H9 (cell line): ENCODE data around the gene BCHE. TPM values are rescaled to one million over a fixed set of nuclear protein-coding genes. Genes with fewer than 3 reads are reported as not detected.

Experiments used
- DNase-seq: peaks from one replicate; pipeline ENCODE4 v3.0.0-alpha.2; 2017
- H2AFZ ChIP-seq: one replicate; pipeline ENCODE4 v1.6.1; 2013; ENCODE audit warnings: mild to moderate bottlenecking, low read length, control low read depth, moderate library complexity
- H2AK5ac ChIP-seq: 2 replicates; pipeline ENCODE4 v1.6.1; 2013; ENCODE audit warnings: low read length, control low read depth, mixed read lengths; ENCODE audit not compliant: insufficient read length
- H2BK120ac ChIP-seq: one replicate; pipeline ENCODE4 v1.6.1; 2013; ENCODE audit warnings: low read depth, mild to moderate bottlenecking, low read length, control low read depth, inconsistent platforms; ENCODE audit not compliant: poor library complexity, severe bottlenecking
- H2BK12ac ChIP-seq: 2 replicates; pipeline ENCODE4 v1.6.1; 2013; ENCODE audit warnings: low read length, control low read depth, mixed read lengths, low read depth; ENCODE audit not compliant: insufficient read length
- H2BK15ac ChIP-seq: 2 replicates; pipeline ENCODE4 v1.6.1; 2013; ENCODE audit warnings: low read depth, low read length, control low read depth
- H2BK20ac ChIP-seq: one replicate; pipeline ENCODE4 v1.6.1; 2013; ENCODE audit warnings: low read depth, mild to moderate bottlenecking, low read length, control low read depth, inconsistent platforms; ENCODE audit not compliant: poor library complexity, severe bottlenecking
- H2BK5ac ChIP-seq: 2 replicates; pipeline ENCODE4 v1.6.1; 2013; ENCODE audit warnings: low read length, control low read depth, mixed read lengths; ENCODE audit not compliant: insufficient read length
- H3K14ac ChIP-seq: 2 replicates; pipeline ENCODE4 v1.6.1; 2013; ENCODE audit warnings: low read length, control low read depth; ENCODE audit not compliant: insufficient read depth
- H3K18ac ChIP-seq: 2 replicates; pipeline ENCODE4 v1.6.1; 2013; ENCODE audit warnings: low read depth, mild to moderate bottlenecking, mixed read lengths, low read length, control low read depth; ENCODE audit not compliant: insufficient read length
- H3K23ac ChIP-seq: 2 replicates; pipeline ENCODE4 v1.6.1; 2013; ENCODE audit warnings: low read length, control low read depth, mixed read lengths, low read depth; ENCODE audit not compliant: insufficient read length
- H3K23me2 ChIP-seq: 2 replicates; pipeline ENCODE4 v1.6.1; 2013; ENCODE audit warnings: low read depth, mild to moderate bottlenecking, mixed read lengths, low read length, control low read depth; ENCODE audit not compliant: insufficient read length, poor library complexity, severe bottlenecking
- H3K27ac ChIP-seq: 2 replicates; pipeline ENCODE4 v1.5.1; 2013; ENCODE audit warnings: low read length, control low read depth, mixed read lengths, low read depth; ENCODE audit not compliant: insufficient read length
- H3K27me3 ChIP-seq: 2 replicates; pipeline ENCODE4 v1.6.1; 2013; ENCODE audit warnings: low read length, control low read depth, inconsistent platforms; ENCODE audit not compliant: insufficient read depth
- H3K4ac ChIP-seq: 2 replicates; pipeline ENCODE4 v1.6.1; 2013; ENCODE audit warnings: low read depth, mild to moderate bottlenecking, control low read depth, inconsistent platforms, low read length, moderate library complexity
- H3K4me1 ChIP-seq: 2 replicates; pipeline ENCODE4 v1.6.1; 2013; ENCODE audit warnings: low read length, control low read depth, inconsistent platforms; ENCODE audit not compliant: insufficient read depth
- H3K4me2 ChIP-seq: 2 replicates; pipeline ENCODE4 v1.6.1; 2013; ENCODE audit warnings: low read length, control low read depth, mixed read lengths; ENCODE audit not compliant: insufficient read length, insufficient read depth
- H3K56ac ChIP-seq: 2 replicates; pipeline ENCODE4 v1.6.1; 2013; ENCODE audit warnings: low read depth, mild to moderate bottlenecking, mixed read lengths, low read length, control low read depth; ENCODE audit not compliant: insufficient read length
- H3K79me1 ChIP-seq: 2 replicates; pipeline ENCODE4 v1.6.1; 2013; ENCODE audit warnings: low read depth, mild to moderate bottlenecking, moderate library complexity, low read length, control low read depth, inconsistent platforms; ENCODE audit not compliant: insufficient read depth, poor library complexity, severe bottlenecking
- H3K79me2 ChIP-seq: 2 replicates; pipeline ENCODE4 v1.6.1; 2013; ENCODE audit warnings: low read length, control low read depth, inconsistent platforms; ENCODE audit not compliant: insufficient read depth
- H3K9ac ChIP-seq: 2 replicates; pipeline ENCODE4 v1.6.1; 2013; ENCODE audit warnings: low read length, control low read depth, mixed read lengths; ENCODE audit not compliant: insufficient read length; ENCODE audit errors: extremely low read depth
- H3K9me3 ChIP-seq: one replicate; pipeline ENCODE4 v1.6.1; 2013; ENCODE audit warnings: low read depth, low read length, inconsistent platforms; ENCODE audit not compliant: control insufficient read depth
- H3T11ph ChIP-seq: one replicate; pipeline ENCODE4 v1.6.1; 2013; ENCODE audit warnings: mild to moderate bottlenecking, low read length, control low read depth, inconsistent platforms
- H4K20me1 ChIP-seq: one replicate; pipeline ENCODE4 v1.6.1; 2013; ENCODE audit not compliant: control insufficient read depth, insufficient read length, insufficient read depth
- H4K5ac ChIP-seq: 2 replicates; pipeline ENCODE4 v1.6.1; 2013; ENCODE audit warnings: low read depth, mild to moderate bottlenecking, mixed read lengths, low read length, control low read depth; ENCODE audit not compliant: insufficient read length
- H4K8ac ChIP-seq: replicated peaks from 2 replicates; pipeline ENCODE4 v1.6.1; 2013; ENCODE audit warnings: low read length, control low read depth, mixed read lengths, low read depth; ENCODE audit not compliant: insufficient read length
- H4K91ac ChIP-seq: 2 replicates; pipeline ENCODE4 v1.6.1; 2013; ENCODE audit warnings: low read depth, mild to moderate bottlenecking, moderate library complexity, mixed read lengths, low read length, control low read depth; ENCODE audit not compliant: insufficient read length
- H3K27ac Mint-ChIP-seq, 3 experiments: 2 replicates in 2 of 3; 3 replicates in 1 of 3; pipeline ENCODE4 v1.8.0; 2020 to 2021; ENCODE audit warnings: mixed read lengths in 3 of 3, mild to moderate bottlenecking in 1 of 3, moderate library complexity in 1 of 3
- H3K27me3 Mint-ChIP-seq: 2 replicates; pipeline ENCODE4 v1.8.0; 2021; ENCODE audit warnings: low read depth, mild to moderate bottlenecking, moderate library complexity, mixed read lengths
- H3K36me3 Mint-ChIP-seq, 3 experiments: 2 replicates in 2 of 3; 3 replicates in 1 of 3; pipeline ENCODE4 v1.8.0; 2020 to 2021; ENCODE audit warnings: low read depth in 3 of 3, mixed read lengths in 3 of 3; ENCODE audit not compliant: insufficient read depth in 1 of 3
- H3K4me1 Mint-ChIP-seq, 2 experiments: 2 replicates each; pipeline ENCODE4 v1.8.0; 2020; ENCODE audit warnings: mixed read lengths in 2 of 2
- H3K4me3 Mint-ChIP-seq, 2 experiments: 2 replicates in 1 of 2; 3 replicates in 1 of 2; pipeline ENCODE4 v1.8.0; 2020 to 2021; ENCODE audit warnings: mild to moderate bottlenecking in 2 of 2, mixed read lengths in 2 of 2, moderate library complexity in 1 of 2
- H3K9me3 Mint-ChIP-seq, 2 experiments: 2 replicates in 1 of 2; 3 replicates in 1 of 2; pipeline ENCODE4 v1.8.0; 2020; ENCODE audit warnings: mild to moderate bottlenecking in 2 of 2, mixed read lengths in 2 of 2, moderate library complexity in 1 of 2
- WGBS: extraction: QIAGEN DNeasy Blood & Tissue Kit; methylation state at CpG from one replicate; pipeline ENCODE4 v1.1.7; 2013; ENCODE audit warnings: missing lambda C conversion rate, low lambda C conversion rate, mixed read lengths; ENCODE audit not compliant: insufficient read length; ENCODE audit errors: extremely low coverage; 5-methylcytosine and 5-hydroxymethylcytosine counted together
- total RNA-seq: library from RNA; stranded (reverse); gene quantifications from 2 replicates; pipeline ENCODE4 v1.2.1, GENCODE V29; 2021
- TF ChIP-seq, protein P1 (sequence below): fragments of 200-600 bp; sonication (generic); conservative IDR thresholded peaks from 3 replicates; pipeline ENCODE4 v1.8.0; 2021; ENCODE audit warnings: antibody characterized with exemption, mild to moderate bottlenecking

Gene BCHE
- total RNA-seq, 1 experiment from 2014 or later: 1.4 TPM

DNA sequence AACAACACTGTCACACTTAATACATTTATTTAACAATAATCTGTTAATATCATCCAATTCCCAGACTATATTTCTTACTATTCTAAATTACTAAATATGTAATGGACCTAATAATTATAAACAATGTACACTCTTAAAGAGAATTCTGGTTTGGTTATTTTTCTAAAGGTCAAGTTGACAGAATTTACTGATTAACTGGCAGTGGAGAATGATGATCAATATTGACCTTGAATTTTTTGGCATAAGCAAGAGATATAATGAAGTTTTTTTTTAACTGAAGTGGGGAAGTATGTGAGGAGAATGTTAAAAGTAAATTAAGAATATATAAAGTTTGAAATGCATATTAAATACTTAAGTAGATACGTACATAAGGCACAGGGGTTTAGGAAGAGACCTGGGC lies 33.8 kb downstream of the BCHE start:
- Histone ChIP-seq H3K4me1 (no peaks in the 10 kb centered on the region), H3K27ac (no peak overlapping the region), H2BK120ac (no peak overlapping the region), H3K4ac (no peak overlapping the region), H2BK20ac (no peak overlapping the region), H2BK12ac (no peak overlapping the region), H4K91ac (no peak overlapping the region), H3K23me2 (no peaks in the 10 kb centered on the region), H3K79me2 (no peaks in the 10 kb centered on the region), H3K27me3 (no peaks in the 10 kb centered on the region), H3T11ph (no peak overlapping the region), H3K23ac (no peak overlapping the region), H2AFZ (no peak overlapping the region), H3K9me3 (no peaks in the 10 kb centered on the region), H4K20me1 (no peaks in the 10 kb centered on the region), H3K4me2 (no peak overlapping the region), H4K5ac (no peak overlapping the region), H3K9ac (no peak overlapping the region), H2AK5ac (no peak overlapping the region), H4K8ac (no peak overlapping the region), H3K56ac (no peak overlapping the region), H2BK15ac (no peak overlapping the region), H2BK5ac (no peak overlapping the region), H3K18ac (no peak overlapping the region), H3K14ac (no peak overlapping the region), H3K79me1 (no peaks in the 10 kb centered on the region)
- Mint-ChIP-seq H3K4me3 (no peak overlapping the region), H3K4me1 (no peaks in the 10 kb centered on the region), H3K27ac (no peak overlapping the region), H3K27me3 (no peaks in the 10 kb centered on the region), H3K9me3 (no peaks in the 10 kb centered on the region), H3K36me3 (no peaks in the 10 kb centered on the region)
- no peak for DNase-seq
- TF ChIP-seq, protein P1, sequence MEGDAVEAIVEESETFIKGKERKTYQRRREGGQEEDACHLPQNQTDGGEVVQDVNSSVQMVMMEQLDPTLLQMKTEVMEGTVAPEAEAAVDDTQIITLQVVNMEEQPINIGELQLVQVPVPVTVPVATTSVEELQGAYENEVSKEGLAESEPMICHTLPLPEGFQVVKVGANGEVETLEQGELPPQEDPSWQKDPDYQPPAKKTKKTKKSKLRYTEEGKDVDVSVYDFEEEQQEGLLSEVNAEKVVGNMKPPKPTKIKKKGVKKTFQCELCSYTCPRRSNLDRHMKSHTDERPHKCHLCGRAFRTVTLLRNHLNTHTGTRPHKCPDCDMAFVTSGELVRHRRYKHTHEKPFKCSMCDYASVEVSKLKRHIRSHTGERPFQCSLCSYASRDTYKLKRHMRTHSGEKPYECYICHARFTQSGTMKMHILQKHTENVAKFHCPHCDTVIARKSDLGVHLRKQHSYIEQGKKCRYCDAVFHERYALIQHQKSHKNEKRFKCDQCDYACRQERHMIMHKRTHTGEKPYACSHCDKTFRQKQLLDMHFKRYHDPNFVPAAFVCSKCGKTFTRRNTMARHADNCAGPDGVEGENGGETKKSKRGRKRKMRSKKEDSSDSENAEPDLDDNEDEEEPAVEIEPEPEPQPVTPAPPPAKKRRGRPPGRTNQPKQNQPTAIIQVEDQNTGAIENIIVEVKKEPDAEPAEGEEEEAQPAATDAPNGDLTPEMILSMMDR: no peak
- 100% methylated on average over 1 of the region's 1 CpG for WGBS
